HepG2 (cell line): ENCODE results near the gene FOXA1. TPM values are rescaled to one million over a fixed set of nuclear protein-coding genes. Genes with fewer than 3 reads are reported as not detected.

Source experiments
- CERS6 ChIP-seq: sonication (generic); formaldehyde crosslinking; IDR thresholded peaks from 2 replicates; pipeline ENCODE4 v1.5.0; 2020; ENCODE audit warnings: missing genetic modification reagents
- STAT5B ChIP-seq: sonication (generic); formaldehyde crosslinking; IDR thresholded peaks from 2 replicates; pipeline ENCODE4 v1.4.0; 2020; ENCODE audit warnings: missing genetic modification reagents
- ZNF235 ChIP-seq: sonication (generic); formaldehyde crosslinking; IDR thresholded peaks from 2 replicates; pipeline ENCODE4 v1.8.1; 2023; ENCODE audit warnings: mild to moderate bottlenecking, missing genetic modification reagents, borderline replicate concordance
- ZNF563 ChIP-seq: sonication (generic); formaldehyde crosslinking; IDR thresholded peaks from 2 replicates; pipeline ENCODE4 v1.8.0; 2022; ENCODE audit warnings: mild to moderate bottlenecking, moderate library complexity, missing genetic modification reagents
- ZNF609 ChIP-seq: sonication (generic); formaldehyde crosslinking; IDR thresholded peaks from 2 replicates; pipeline ENCODE4 v1.4.0; 2020; ENCODE audit warnings: mild to moderate bottlenecking, missing genetic modification reagents, borderline replicate concordance
- ZNF879 ChIP-seq: sonication (generic); formaldehyde crosslinking; IDR thresholded peaks from 2 replicates; pipeline ENCODE4 v1.8.1; 2023; ENCODE audit warnings: missing genetic modification reagents
- polyA plus RNA-seq, 8 experiments: library from polyadenylated mRNA; depleted of rRNA in 3 of 8; stranded (reverse) in 7 of 8; unstranded in 1 of 8; fragments of >200 nt; fragmentation: Illumina TruSeq in 4 of 8; extraction: Trizol in 4 of 8; gene quantifications; 2 replicates each; pipeline versions ENCODE4 v1.2.1 to v1.2.3, GENCODE V29; 2011 to 2016; ENCODE audit warnings: low read depth in 4 of 8, missing spikeins in 1 of 8, mixed read lengths in 1 of 8; ENCODE audit not compliant: insufficient read depth in 1 of 8
- total RNA-seq, 5 experiments: library from RNA; depleted of rRNA; stranded (reverse); fragments of >200 nt; fragmentation: Illumina TruSeq; extraction: Trizol; gene quantifications; 2 replicates each; pipeline ENCODE4 v1.2.3, GENCODE V29; 2016; ENCODE audit warnings: low read depth in 1 of 5

Gene FOXA1
- total and polyA plus RNA-seq, 2 of the 13 experiments (the other 11 are each of a cell fraction or from before 2014, with no cell fraction given): 43.4 to 58.6 TPM

- TF ChIP-seq ZNF609 (CRISPR knock-in tag) (no peak), ZNF563 (CRISPR knock-in tag) (no peak), ZNF879 (no peak), CERS6 (CRISPR knock-in tag) (no peak), ZNF235 (CRISPR knock-in tag) (peak; percentile 81; the same call in 1 of the 2 replicates), STAT5B (CRISPR knock-in tag) (no peak)
Measured at GRCh38 chr14:37591941-37592481, 3.0 kb downstream of the FOXA1 start (continued).
